Naive thymus-derived CD4-positive, alpha-beta T cell (primary cell): Measurements from ENCODE around the gene ABL1. TPM values are rescaled to one million over a fixed set of nuclear protein-coding genes. Genes with fewer than 3 reads are reported as not detected.

Experiments
- ATAC-seq: fragments of 150-1000 bp; cut with Tn5 transposase; 2 replicates; pipeline ENCODE4 v1.10.0; 2021; ENCODE audit warnings: mild to moderate bottlenecking, moderate library complexity
- CTCF ChIA-PET: fragments of 350-600 bp; sonication (Branson Sonifier 250); formaldehyde crosslinking; loops from one replicate; lab custom pipeline; 2021; ENCODE audit warnings: antibody characterized with exemption; lab: Charles Lee
- POLR2A ChIA-PET: fragments of 350-600 bp; sonication (Branson Sonifier 250); formaldehyde crosslinking; loops from one replicate; lab custom pipeline; 2021; ENCODE audit warnings: antibody characterized with exemption, inconsistent platforms; lab: Charles Lee
- DNase-seq, 9 donors: peaks; one replicate each; pipeline versions ENCODE4 v3.0.0 to v3.0.0-alpha.2; 2020 to 2022; ENCODE audit warnings: mixed read lengths in 1 of 9
- H3K27ac ChIP-seq: one replicate; pipeline ENCODE4 v1.7.0; 2013; ENCODE audit warnings: mild to moderate bottlenecking, low read depth, low read length, moderate library complexity
- H3K27me3 ChIP-seq, 2 donors: one replicate each; pipeline ENCODE4 v1.7.0; 2013; ENCODE audit warnings: low read length in 2 of 2, mild to moderate bottlenecking in 2 of 2, moderate library complexity in 2 of 2; ENCODE audit not compliant: control insufficient read depth in 2 of 2, insufficient read depth in 2 of 2
- H3K36me3 ChIP-seq, 3 experiments: 1 replicate in 2 of 3; 2 replicates in 1 of 3; pipeline ENCODE4 v1.7.0; 2013; ENCODE audit warnings: low read length in 3 of 3, mild to moderate bottlenecking in 3 of 3, moderate library complexity in 1 of 3; ENCODE audit not compliant: insufficient read depth in 3 of 3, control insufficient read depth in 2 of 3
- H3K4me1 ChIP-seq, 2 donors: one replicate each; pipeline ENCODE4 v1.7.0; 2013; ENCODE audit warnings: low read length in 2 of 2, mild to moderate bottlenecking in 2 of 2, moderate library complexity in 1 of 2; ENCODE audit not compliant: control insufficient read depth in 2 of 2, insufficient read depth in 2 of 2
- H3K4me3 ChIP-seq: 2 replicates; pipeline ENCODE4 v1.7.0; 2013; ENCODE audit warnings: mild to moderate bottlenecking, low read length
- H3K9me3 ChIP-seq, 3 experiments: 1 replicate in 2 of 3; 2 replicates in 1 of 3; pipeline ENCODE4 v1.7.0; 2013; ENCODE audit warnings: low read length in 3 of 3; ENCODE audit not compliant: control insufficient read depth in 2 of 3
- H3K27ac Mint-ChIP-seq, 9 donors: one replicate each; pipeline ENCODE4 v1.8.0; 2020 to 2022; ENCODE audit warnings: mixed read lengths in 9 of 9, mild to moderate bottlenecking in 8 of 9, moderate library complexity in 5 of 9, inconsistent platforms in 2 of 9
- H3K27me3 Mint-ChIP-seq, 5 donors: one replicate each; pipeline ENCODE4 v1.8.0; 2021 to 2022; ENCODE audit warnings: mixed read lengths in 5 of 5, mild to moderate bottlenecking in 1 of 5
- H3K36me3 Mint-ChIP-seq, 5 donors: one replicate each; pipeline ENCODE4 v1.8.0; 2020 to 2022; ENCODE audit warnings: mixed read lengths in 5 of 5, mild to moderate bottlenecking in 3 of 5, inconsistent platforms in 1 of 5
- H3K4me1 Mint-ChIP-seq, 7 donors: one replicate each; pipeline ENCODE4 v1.8.0; 2020 to 2022; ENCODE audit warnings: mixed read lengths in 7 of 7, mild to moderate bottlenecking in 3 of 7, inconsistent platforms in 1 of 7
- H3K4me3 Mint-ChIP-seq, 10 donors: one replicate each; pipeline ENCODE4 v1.8.0; 2020 to 2022; ENCODE audit warnings: mild to moderate bottlenecking in 10 of 10, mixed read lengths in 10 of 10, moderate library complexity in 6 of 10, inconsistent platforms in 2 of 10
- H3K9me3 Mint-ChIP-seq, 11 donors: one replicate each; pipeline ENCODE4 v1.8.0; 2020 to 2022; ENCODE audit warnings: mixed read lengths in 11 of 11, mild to moderate bottlenecking in 4 of 11, inconsistent platforms in 1 of 11, moderate library complexity in 1 of 11
- intact Hi-C, 2 donors: fragments of 100-400 bp; cut with micrococcal nuclease; formaldehyde crosslinking; loops; one replicate each; pipeline ENCODE4 v1.15.1; 2023
- polyA plus RNA-seq, 2 donors: library from polyadenylated mRNA; unstranded; fragments of 300-500 nt; fragmentation: Illumina TruSeq; gene quantifications; one replicate each; pipeline ENCODE4 v1.2.3, GENCODE V29; 2021
- total RNA-seq, 6 experiments: library from RNA in 5 of 6; stranded (reverse) in 5 of 6; gene quantifications; 1 replicate in 5 of 6; 2 replicates in 1 of 6; pipeline ENCODE4 v1.2.3 and lab custom pipeline; 2021 to 2026

ABL1 gene
- total and polyA plus RNA-seq, 7 experiments from 2014 or later = 8.4 to 41.0 (median 39.1) TPM

GRCh38 chr9:130872508-130872907 is 37.5 kb downstream of the ABL1 start:
- POLR2A ChIA-PET = no interaction called here
- intact Hi-C loops = no loop called here
- H3K4me1 Mint-ChIP-seq = no peaks in the 10 kb centered on the region

GRCh38 chr9:130872912-130873503 is 38.0 kb downstream of the ABL1 start:
- no peaks in the 10 kb centered on the region for H3K9me3 ChIP-seq
- DNase-seq = no peak
- ATAC-seq = no peak
- H3K27me3 ChIP-seq = no peaks in the 10 kb centered on the region
- peaks cover 2 to 41% (median 9%) of the 10 kb centered on the region in 5 donors for H3K36me3 Mint-ChIP-seq
- POLR2A ChIA-PET = no interaction called here
- no peak overlapping the region for H3K4me3 ChIP-seq
- H3K4me1 ChIP-seq = no peaks in the 10 kb centered on the region
- H3K9me3 Mint-ChIP-seq = no peaks in the 10 kb centered on the region
- intact Hi-C loops = no loop called here
- H3K27me3 Mint-ChIP-seq = no peaks in the 10 kb centered on the region
- no peak overlapping the region for H3K4me3 Mint-ChIP-seq
- no peak overlapping the region for H3K27ac Mint-ChIP-seq
- CTCF ChIA-PET = no interaction called here
- peaks cover 0 to 51% (median 11%) of the 10 kb centered on the region in 3 experiments for H3K36me3 ChIP-seq
- H3K4me1 Mint-ChIP-seq = no peaks in the 10 kb centered on the region
- no peak overlapping the region for H3K27ac ChIP-seq

More at GRCh38 chr9:130872508-130872907, 37.5 kb downstream of the ABL1 start:
- Mint-ChIP-seq H3K27ac (no peak overlapping the region), H3K36me3 (peaks cover 2 to 41% (median 9%) of the 10 kb centered on the region in 5 donors), H3K27me3 (no peaks in the 10 kb centered on the region), H3K4me3 (no peak overlapping the region), H3K9me3 (no peaks in the 10 kb centered on the region)
- Histone ChIP-seq H3K4me1 (no peaks in the 10 kb centered on the region), H3K36me3 (peaks cover 0 to 51% (median 11%) of the 10 kb centered on the region in 3 experiments), H3K9me3 (no peaks in the 10 kb centered on the region), H3K27me3 (no peaks in the 10 kb centered on the region), H3K4me3 (no peak overlapping the region), H3K27ac (no peak overlapping the region)
- DNase-seq (no peak), ATAC-seq (no peak)
- CTCF ChIA-PET = no interaction called here

DNA sequence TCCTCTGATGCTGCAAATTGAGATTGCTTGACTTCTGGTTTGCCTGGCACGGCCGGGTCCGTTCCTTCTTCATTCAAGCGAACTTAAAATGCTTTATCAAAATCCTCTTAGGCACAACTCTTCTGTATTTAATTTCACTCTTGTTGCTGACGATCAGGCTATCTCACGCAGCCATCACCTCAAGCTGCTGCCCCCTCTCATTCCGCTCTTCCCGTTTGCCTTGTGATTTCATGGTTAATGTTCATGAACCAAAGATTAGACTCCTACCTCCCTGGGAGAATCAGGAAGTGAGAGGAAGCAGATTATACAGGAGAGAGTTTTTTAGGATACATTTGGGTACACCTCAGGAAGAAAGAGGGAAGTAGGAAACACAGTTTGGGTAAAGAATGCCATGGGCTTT is 38.9 kb downstream of the ABL1 start:
- DNase-seq (no peak), ATAC-seq (no peak)
- Mint-ChIP-seq H3K9me3 (no peaks in the 10 kb centered on the region), H3K27ac (peak overlapping the region in 1 of 9 donors; percentile 36), H3K36me3 (peaks cover 2 to 42% (median 9%) of the 10 kb centered on the region in 5 donors), H3K4me1 (no peaks in the 10 kb centered on the region), H3K27me3 (no peaks in the 10 kb centered on the region), H3K4me3 (no peak overlapping the region)
- Histone ChIP-seq H3K36me3 (peaks cover 0 to 59% (median 11%) of the 10 kb centered on the region in 3 experiments), H3K4me1 (no peaks in the 10 kb centered on the region), H3K4me3 (no peak overlapping the region), H3K9me3 (no peaks in the 10 kb centered on the region), H3K27me3 (no peaks in the 10 kb centered on the region), H3K27ac (no peak overlapping the region)
- ChIA-PET CTCF (no interaction called here), POLR2A (no interaction called here)
- intact Hi-C loops = no loop called here

DNA sequence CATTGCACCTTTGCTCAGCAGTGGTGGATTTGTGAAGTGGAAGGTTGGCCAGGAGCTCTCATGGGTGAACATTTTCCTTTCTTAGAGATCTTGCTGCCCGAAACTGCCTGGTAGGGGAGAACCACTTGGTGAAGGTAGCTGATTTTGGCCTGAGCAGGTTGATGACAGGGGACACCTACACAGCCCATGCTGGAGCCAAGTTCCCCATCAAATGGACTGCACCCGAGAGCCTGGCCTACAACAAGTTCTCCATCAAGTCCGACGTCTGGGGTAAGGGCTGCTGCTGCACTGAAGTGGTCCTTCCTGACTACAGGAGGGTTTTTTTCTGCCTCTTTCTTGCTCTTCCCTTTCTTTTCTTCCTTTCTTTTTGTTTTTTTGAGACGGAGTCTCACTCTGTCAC is 39.7 kb downstream of the ABL1 start:
- no peaks in the 10 kb centered on the region for H3K9me3 Mint-ChIP-seq
- intact Hi-C loops = no loop called here
- no peak for ATAC-seq
- Histone ChIP-seq H3K4me1 (no peaks in the 10 kb centered on the region), H3K36me3 (peaks cover 0 to 63% (median 11%) of the 10 kb centered on the region in 3 experiments), H3K4me3 (no peak overlapping the region), H3K27ac (no peak overlapping the region), H3K27me3 (no peaks in the 10 kb centered on the region), H3K9me3 (no peaks in the 10 kb centered on the region)
- POLR2A ChIA-PET = no interaction called here
- DNase-seq = no peak
- H3K4me3 Mint-ChIP-seq = no peak overlapping the region
- no peaks in the 10 kb centered on the region for H3K27me3 Mint-ChIP-seq
- peaks cover 2 to 50% (median 13%) of the 10 kb centered on the region in 5 donors for H3K36me3 Mint-ChIP-seq
- peak overlapping the region in 1 of 9 donors; percentile 16 for H3K27ac Mint-ChIP-seq
- CTCF ChIA-PET = interaction anchor here (0.7 kb wide), 1 partner anchor 171 kb away, joined by 3 read pairs; no protein-coding TSS in a partner anchor
- no peaks in the 10 kb centered on the region for H3K4me1 Mint-ChIP-seq

DNA sequence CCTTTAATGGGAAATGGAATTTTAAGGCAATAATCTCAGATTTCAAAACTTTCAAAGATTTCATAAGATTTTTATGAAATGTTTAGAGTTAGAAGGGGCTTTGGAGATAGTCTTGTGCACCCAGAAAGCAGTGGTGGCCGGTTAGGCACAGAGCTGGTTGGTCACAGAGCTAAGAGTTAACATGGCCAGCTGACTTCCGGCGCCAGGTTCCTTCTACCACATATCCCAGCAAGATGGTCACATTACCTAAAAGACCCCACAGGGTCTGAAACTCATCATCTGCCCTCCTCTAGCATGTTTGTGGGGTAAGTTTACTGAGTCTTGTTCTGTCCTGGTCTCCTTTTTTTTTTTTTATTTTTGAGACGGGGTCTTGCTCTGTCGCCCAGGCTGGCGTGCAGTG is 42.2 kb downstream of the ABL1 start:
- intact Hi-C loops = no loop called here
- ATAC-seq (no peak), DNase-seq (no peak)
- ChIA-PET POLR2A (no interaction called here), CTCF (no interaction called here)
- H3K9me3 Mint-ChIP-seq = no peaks in the 10 kb centered on the region
- H3K4me3 ChIP-seq = no peak overlapping the region
- H3K4me1 ChIP-seq = no peaks in the 10 kb centered on the region
- H3K27ac ChIP-seq = no peak overlapping the region
- H3K27me3 ChIP-seq = no peaks in the 10 kb centered on the region
- peaks cover 7 to 64% (median 20%) of the 10 kb centered on the region in 5 donors for H3K36me3 Mint-ChIP-seq
- H3K9me3 ChIP-seq = no peaks in the 10 kb centered on the region
- H3K27ac Mint-ChIP-seq = no peak overlapping the region
- no peak overlapping the region for H3K4me3 Mint-ChIP-seq
- H3K27me3 Mint-ChIP-seq = no peaks in the 10 kb centered on the region
- no peaks in the 10 kb centered on the region for H3K4me1 Mint-ChIP-seq
- peaks cover 0 to 81% (median 11%) of the 10 kb centered on the region in 3 experiments for H3K36me3 ChIP-seq

DNA sequence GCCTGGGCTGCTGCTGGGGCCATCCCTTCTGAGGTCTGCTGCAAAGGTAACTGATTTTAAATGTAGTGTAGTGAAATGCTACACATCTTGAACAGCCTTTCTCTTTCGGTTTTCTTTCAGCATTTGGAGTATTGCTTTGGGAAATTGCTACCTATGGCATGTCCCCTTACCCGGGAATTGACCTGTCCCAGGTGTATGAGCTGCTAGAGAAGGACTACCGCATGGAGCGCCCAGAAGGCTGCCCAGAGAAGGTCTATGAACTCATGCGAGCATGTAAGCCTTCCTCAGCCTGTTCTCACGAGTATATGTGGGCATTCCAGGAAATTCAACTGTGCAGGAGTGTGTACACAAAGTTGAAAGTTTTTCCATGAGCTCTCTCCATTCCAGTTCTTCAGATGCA is 43.2 kb downstream of the ABL1 start:
- CTCF ChIA-PET = no interaction called here

GRCh38 chr9:130879863-130880411 is 44.9 kb downstream of the ABL1 start:
- Histone ChIP-seq H3K9me3 (no peaks in the 10 kb centered on the region), H3K27ac (no peak overlapping the region), H3K36me3 (peaks cover 0 to 76% (median 0%) of the 10 kb centered on the region in 3 experiments), H3K4me1 (no peaks in the 10 kb centered on the region), H3K27me3 (no peaks in the 10 kb centered on the region), H3K4me3 (no peak overlapping the region)
- DNase-seq = no peak
- peaks cover 7 to 45% (median 19%) of the 10 kb centered on the region in 5 donors for H3K36me3 Mint-ChIP-seq
- H3K27me3 Mint-ChIP-seq = no peaks in the 10 kb centered on the region
- H3K9me3 Mint-ChIP-seq = no peaks in the 10 kb centered on the region
- CTCF ChIA-PET = interaction anchor here (0.6 kb wide), 1 partner anchor 150 kb away, joined by 3 read pairs; no protein-coding TSS in a partner anchor
- intact Hi-C loops = no loop called here
- H3K4me3 Mint-ChIP-seq = no peak overlapping the region
- H3K4me1 Mint-ChIP-seq = no peaks in the 10 kb centered on the region
- POLR2A ChIA-PET = no interaction called here
- ATAC-seq = no peak
- H3K27ac Mint-ChIP-seq = no peak overlapping the region

More for the DNA sequence above, 43.2 kb downstream of the ABL1 start:
- Mint-ChIP-seq H3K4me1 (no peaks in the 10 kb centered on the region), H3K36me3 (peaks cover 7 to 55% (median 20%) of the 10 kb centered on the region in 5 donors), H3K27me3 (no peaks in the 10 kb centered on the region), H3K9me3 (no peaks in the 10 kb centered on the region), H3K4me3 (no peak overlapping the region), H3K27ac (no peak overlapping the region)
- POLR2A ChIA-PET = no interaction called here
- Histone ChIP-seq H3K4me1 (no peaks in the 10 kb centered on the region), H3K9me3 (no peaks in the 10 kb centered on the region), H3K36me3 (peaks cover 0 to 76% (median 7%) of the 10 kb centered on the region in 3 experiments), H3K27ac (no peak overlapping the region), H3K4me3 (no peak overlapping the region), H3K27me3 (no peaks in the 10 kb centered on the region)
- intact Hi-C loops = no loop called here
- ATAC-seq (no peak), DNase-seq (no peak)
